Measurements from ENCODE around the gene BICC1.

BICC1 gene

GRCh38 chr10:58615237-58615935 lies 102.7 kb downstream of the BICC1 start:
- Histone ChIP-seq H3K27me3 (replicated peaks; ENCODE audit: control insufficient read depth, insufficient read depth, low read length, poor library complexity, severe bottlenecking) (no peaks in the 10 kb centered on the region), H3K9me3 (ENCODE audit: control insufficient read depth, low read length) (no peaks in the 10 kb centered on the region), H3K4me3 (ENCODE audit: insufficient read depth, low read depth, low read length, poor library complexity, severe bottlenecking) (no peak overlapping the region), H3K27ac (ENCODE audit: insufficient read depth, low read length, poor library complexity, severe bottlenecking) (no peak overlapping the region), H3K4me1 (ENCODE audit: control insufficient read depth, insufficient read depth, low read length, poor library complexity, severe bottlenecking) (no peaks in the 10 kb centered on the region), H3K36me3 (ENCODE audit: control insufficient read depth, insufficient read depth, low read length) (no peaks in the 10 kb centered on the region)
- DNase-seq, result no peak

- no peaks in the 10 kb centered on the region for H3K27me3 ChIP-seq (replicated peaks; ENCODE audit: control insufficient read depth, insufficient read depth, low read length, poor library complexity, severe bottlenecking)
- DNase-seq, result no peak
- no peak overlapping the region for H3K4me3 ChIP-seq (ENCODE audit: insufficient read depth, low read depth, low read length, poor library complexity, severe bottlenecking)
- H3K9me3 ChIP-seq (ENCODE audit: control insufficient read depth, low read length), result no peaks in the 10 kb centered on the region
- no peaks in the 10 kb centered on the region for H3K4me1 ChIP-seq (ENCODE audit: control insufficient read depth, insufficient read depth, low read length, poor library complexity, severe bottlenecking)
- no peaks in the 10 kb centered on the region for H3K36me3 ChIP-seq (ENCODE audit: control insufficient read depth, insufficient read depth, low read length)
- H3K27ac ChIP-seq (ENCODE audit: insufficient read depth, low read length, poor library complexity, severe bottlenecking), result no peak overlapping the region
Observed at GRCh38 chr10:58618158-58618676, 105.5 kb downstream of the BICC1 start.

GRCh38 chr10:58621379-58622077 lies 108.9 kb downstream of the BICC1 start:
- H3K4me3 ChIP-seq (ENCODE audit: insufficient read depth, low read depth, low read length, poor library complexity, severe bottlenecking), result no peak overlapping the region
- H3K27ac ChIP-seq (ENCODE audit: insufficient read depth, low read length, poor library complexity, severe bottlenecking), result no peak overlapping the region
- no peaks in the 10 kb centered on the region for H3K27me3 ChIP-seq (replicated peaks; ENCODE audit: control insufficient read depth, insufficient read depth, low read length, poor library complexity, severe bottlenecking)
- DNase-seq, result no peak
- H3K4me1 ChIP-seq (ENCODE audit: control insufficient read depth, insufficient read depth, low read length, poor library complexity, severe bottlenecking), result no peaks in the 10 kb centered on the region
- H3K9me3 ChIP-seq (ENCODE audit: control insufficient read depth, low read length), result no peaks in the 10 kb centered on the region
- no peaks in the 10 kb centered on the region for H3K36me3 ChIP-seq (ENCODE audit: control insufficient read depth, insufficient read depth, low read length)

- DNase-seq, result no peak
- Histone ChIP-seq H3K4me1 (ENCODE audit: control insufficient read depth, insufficient read depth, low read length, poor library complexity, severe bottlenecking) (no peaks in the 10 kb centered on the region), H3K9me3 (ENCODE audit: control insufficient read depth, low read length) (no peaks in the 10 kb centered on the region), H3K36me3 (ENCODE audit: control insufficient read depth, insufficient read depth, low read length) (no peaks in the 10 kb centered on the region), H3K27me3 (replicated peaks; ENCODE audit: control insufficient read depth, insufficient read depth, low read length, poor library complexity, severe bottlenecking) (no peaks in the 10 kb centered on the region), H3K27ac (ENCODE audit: insufficient read depth, low read length, poor library complexity, severe bottlenecking) (no peak overlapping the region), H3K4me3 (ENCODE audit: insufficient read depth, low read depth, low read length, poor library complexity, severe bottlenecking) (no peak overlapping the region)
Observed at GRCh38 chr10:58622246-58622645, 109.6 kb downstream of the BICC1 start.

GRCh38 chr10:58625070-58625469 lies 112.4 kb downstream of the BICC1 start:
- H3K27ac ChIP-seq (ENCODE audit: insufficient read depth, low read length, poor library complexity, severe bottlenecking), result no peak overlapping the region
- no peaks in the 10 kb centered on the region for H3K27me3 ChIP-seq (replicated peaks; ENCODE audit: control insufficient read depth, insufficient read depth, low read length, poor library complexity, severe bottlenecking)
- H3K9me3 ChIP-seq (ENCODE audit: control insufficient read depth, low read length), result no peaks in the 10 kb centered on the region
- H3K4me1 ChIP-seq (ENCODE audit: control insufficient read depth, insufficient read depth, low read length, poor library complexity, severe bottlenecking), result no peaks in the 10 kb centered on the region
- no peaks in the 10 kb centered on the region for H3K36me3 ChIP-seq (ENCODE audit: control insufficient read depth, insufficient read depth, low read length)
- no peak overlapping the region for H3K4me3 ChIP-seq (ENCODE audit: insufficient read depth, low read depth, low read length, poor library complexity, severe bottlenecking)
- DNase-seq, result no peak

GRCh38 chr10:58627392-58627791 lies 114.7 kb downstream of the BICC1 start:
- no peak for DNase-seq
- no peaks in the 10 kb centered on the region for H3K36me3 ChIP-seq (ENCODE audit: control insufficient read depth, insufficient read depth, low read length)
- H3K4me3 ChIP-seq (ENCODE audit: insufficient read depth, low read depth, low read length, poor library complexity, severe bottlenecking), result no peak overlapping the region
- no peak overlapping the region for H3K27ac ChIP-seq (ENCODE audit: insufficient read depth, low read length, poor library complexity, severe bottlenecking)
- H3K9me3 ChIP-seq (ENCODE audit: control insufficient read depth, low read length), result no peaks in the 10 kb centered on the region
- no peaks in the 10 kb centered on the region for H3K27me3 ChIP-seq (replicated peaks; ENCODE audit: control insufficient read depth, insufficient read depth, low read length, poor library complexity, severe bottlenecking)
- H3K4me1 ChIP-seq (ENCODE audit: control insufficient read depth, insufficient read depth, low read length, poor library complexity, severe bottlenecking), result no peaks in the 10 kb centered on the region

- Histone ChIP-seq H3K27ac (ENCODE audit: insufficient read depth, low read length, poor library complexity, severe bottlenecking) (no peak overlapping the region), H3K36me3 (ENCODE audit: control insufficient read depth, insufficient read depth, low read length) (no peaks in the 10 kb centered on the region), H3K27me3 (replicated peaks; ENCODE audit: control insufficient read depth, insufficient read depth, low read length, poor library complexity, severe bottlenecking) (no peaks in the 10 kb centered on the region), H3K4me3 (ENCODE audit: insufficient read depth, low read depth, low read length, poor library complexity, severe bottlenecking) (no peak overlapping the region), H3K4me1 (ENCODE audit: control insufficient read depth, insufficient read depth, low read length, poor library complexity, severe bottlenecking) (no peaks in the 10 kb centered on the region), H3K9me3 (ENCODE audit: control insufficient read depth, low read length) (no peaks in the 10 kb centered on the region)
- no peak for DNase-seq
Observed at GRCh38 chr10:58631715-58632114, 119.0 kb downstream of the BICC1 start.

GRCh38 chr10:58632216-58632615 lies 119.5 kb downstream of the BICC1 start:
- H3K27ac ChIP-seq (ENCODE audit: insufficient read depth, low read length, poor library complexity, severe bottlenecking), result no peak overlapping the region
- no peaks in the 10 kb centered on the region for H3K27me3 ChIP-seq (replicated peaks; ENCODE audit: control insufficient read depth, insufficient read depth, low read length, poor library complexity, severe bottlenecking)
- no peak overlapping the region for H3K4me3 ChIP-seq (ENCODE audit: insufficient read depth, low read depth, low read length, poor library complexity, severe bottlenecking)
- DNase-seq, result no peak
- H3K36me3 ChIP-seq (ENCODE audit: control insufficient read depth, insufficient read depth, low read length), result no peaks in the 10 kb centered on the region
- H3K9me3 ChIP-seq (ENCODE audit: control insufficient read depth, low read length), result no peaks in the 10 kb centered on the region
- H3K4me1 ChIP-seq (ENCODE audit: control insufficient read depth, insufficient read depth, low read length, poor library complexity, severe bottlenecking), result no peaks in the 10 kb centered on the region

- no peak for DNase-seq
- H3K27ac ChIP-seq (ENCODE audit: insufficient read depth, low read length, poor library complexity, severe bottlenecking), result no peak overlapping the region
- no peaks in the 10 kb centered on the region for H3K27me3 ChIP-seq (replicated peaks; ENCODE audit: control insufficient read depth, insufficient read depth, low read length, poor library complexity, severe bottlenecking)
- H3K36me3 ChIP-seq (ENCODE audit: control insufficient read depth, insufficient read depth, low read length), result no peaks in the 10 kb centered on the region
- no peak overlapping the region for H3K4me3 ChIP-seq (ENCODE audit: insufficient read depth, low read depth, low read length, poor library complexity, severe bottlenecking)
- H3K4me1 ChIP-seq (ENCODE audit: control insufficient read depth, insufficient read depth, low read length, poor library complexity, severe bottlenecking), result no peaks in the 10 kb centered on the region
- no peaks in the 10 kb centered on the region for H3K9me3 ChIP-seq (ENCODE audit: control insufficient read depth, low read length)
Observed at GRCh38 chr10:58637352-58637751, 124.7 kb downstream of the BICC1 start.

- no peaks in the 10 kb centered on the region for H3K4me1 ChIP-seq (ENCODE audit: control insufficient read depth, insufficient read depth, low read length, poor library complexity, severe bottlenecking)
- H3K27ac ChIP-seq (ENCODE audit: insufficient read depth, low read length, poor library complexity, severe bottlenecking), result no peak overlapping the region
Observed at GRCh38 chr10:58638388-58638787, 125.7 kb downstream of the BICC1 start.

More at GRCh38 chr10:58638388-58638787, 125.7 kb downstream of the BICC1 start:
- Histone ChIP-seq H3K36me3 (ENCODE audit: control insufficient read depth, insufficient read depth, low read length) (no peaks in the 10 kb centered on the region), H3K9me3 (ENCODE audit: control insufficient read depth, low read length) (no peaks in the 10 kb centered on the region), H3K27me3 (replicated peaks; ENCODE audit: control insufficient read depth, insufficient read depth, low read length, poor library complexity, severe bottlenecking) (no peaks in the 10 kb centered on the region), H3K4me3 (ENCODE audit: insufficient read depth, low read depth, low read length, poor library complexity, severe bottlenecking) (no peak overlapping the region)
- DNase-seq, result no peak
